HG03025 (cell line): ENCODE results near the gene GRIN2A.

ENCODE experiments used
- ATAC-seq: cut with Tn5 transposase; IDR thresholded peaks from one replicate; pipeline ENCODE4 v1.9.1; 2021; ENCODE audit warnings: mild to moderate bottlenecking, moderate library complexity; ENCODE audit not compliant: unreplicated experiment, low FRiP score

Gene GRIN2A

DNA sequence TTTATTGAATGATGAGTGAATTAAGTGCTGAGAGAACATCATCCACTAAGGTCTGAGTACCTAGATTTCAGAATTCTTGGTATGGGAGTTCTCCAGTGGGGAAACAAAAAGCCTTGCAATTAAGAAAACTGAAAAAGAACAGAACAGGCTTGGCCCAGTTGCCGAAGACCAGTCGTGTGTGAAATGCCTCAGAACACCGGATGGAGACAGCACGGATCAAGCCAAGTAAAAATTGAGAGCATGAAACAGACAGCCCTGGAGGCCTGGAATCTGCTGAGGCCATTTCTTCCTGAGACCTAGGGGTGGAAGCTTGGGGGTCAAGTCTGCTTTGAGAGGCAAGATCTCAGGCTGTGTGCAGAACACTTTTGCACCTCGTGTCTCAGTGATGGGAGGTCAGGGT is 43.3 kb downstream of the GRIN2A start:
- ATAC-seq: no peak

DNA sequence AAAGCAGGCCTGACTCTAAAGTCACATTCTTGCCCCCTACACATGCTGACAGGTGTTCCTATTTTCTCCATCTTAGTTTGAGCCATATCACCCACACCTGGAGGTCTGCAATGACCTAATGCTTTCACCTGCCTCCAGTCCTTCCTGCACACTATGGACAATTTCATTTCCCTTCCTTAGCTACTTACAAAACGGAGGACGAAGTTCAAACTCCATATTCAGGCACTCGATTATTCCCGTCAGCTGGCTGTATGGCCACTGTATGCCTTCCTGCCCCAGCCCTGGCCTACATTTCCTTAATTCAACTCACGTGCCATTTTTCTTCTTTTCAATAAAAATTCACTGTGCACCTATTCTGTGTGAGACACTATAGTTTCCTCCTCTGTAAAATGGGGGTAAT is 44.9 kb downstream of the GRIN2A start:
- ATAC-seq: no peak

DNA sequence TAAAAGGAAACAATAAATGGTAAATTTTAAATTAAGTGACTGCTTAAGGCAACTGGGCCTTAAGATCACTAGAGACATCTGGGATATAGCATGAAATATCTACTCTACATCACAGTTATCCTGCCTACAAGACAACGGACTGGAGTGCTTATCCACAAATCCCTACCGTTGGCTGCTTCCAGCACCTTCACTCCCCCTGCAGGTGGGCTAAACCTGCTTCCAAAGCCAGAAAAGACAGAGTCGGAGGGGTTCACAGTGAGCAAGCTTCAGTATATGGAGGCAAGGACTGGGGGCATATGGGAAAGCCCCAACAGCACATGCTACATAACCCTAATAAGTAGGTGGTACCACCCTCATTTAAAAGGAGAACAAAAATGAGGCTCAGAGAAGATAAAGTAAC is 45.3 kb downstream of the GRIN2A start:
- ATAC-seq: no peak

DNA sequence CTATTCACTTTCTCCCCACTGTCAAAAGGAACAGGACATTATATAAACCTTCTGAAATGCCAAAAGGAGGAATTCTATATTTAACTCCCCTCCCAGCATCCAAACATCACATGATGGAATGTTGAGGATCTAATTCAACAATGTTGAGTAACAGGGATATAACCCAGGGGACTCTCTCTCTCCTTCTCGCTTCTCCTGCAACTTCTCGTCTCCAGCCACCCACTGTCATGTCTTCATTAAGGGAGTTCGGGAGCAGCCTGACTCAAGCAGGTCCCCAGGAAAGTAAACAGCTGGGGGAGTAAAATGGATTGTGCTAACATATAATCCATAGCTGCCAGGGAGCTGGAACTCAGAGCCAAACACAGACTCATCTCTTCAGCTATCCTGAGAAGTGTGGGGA is 51.7 kb downstream of the GRIN2A start:
- no peak for ATAC-seq

DNA sequence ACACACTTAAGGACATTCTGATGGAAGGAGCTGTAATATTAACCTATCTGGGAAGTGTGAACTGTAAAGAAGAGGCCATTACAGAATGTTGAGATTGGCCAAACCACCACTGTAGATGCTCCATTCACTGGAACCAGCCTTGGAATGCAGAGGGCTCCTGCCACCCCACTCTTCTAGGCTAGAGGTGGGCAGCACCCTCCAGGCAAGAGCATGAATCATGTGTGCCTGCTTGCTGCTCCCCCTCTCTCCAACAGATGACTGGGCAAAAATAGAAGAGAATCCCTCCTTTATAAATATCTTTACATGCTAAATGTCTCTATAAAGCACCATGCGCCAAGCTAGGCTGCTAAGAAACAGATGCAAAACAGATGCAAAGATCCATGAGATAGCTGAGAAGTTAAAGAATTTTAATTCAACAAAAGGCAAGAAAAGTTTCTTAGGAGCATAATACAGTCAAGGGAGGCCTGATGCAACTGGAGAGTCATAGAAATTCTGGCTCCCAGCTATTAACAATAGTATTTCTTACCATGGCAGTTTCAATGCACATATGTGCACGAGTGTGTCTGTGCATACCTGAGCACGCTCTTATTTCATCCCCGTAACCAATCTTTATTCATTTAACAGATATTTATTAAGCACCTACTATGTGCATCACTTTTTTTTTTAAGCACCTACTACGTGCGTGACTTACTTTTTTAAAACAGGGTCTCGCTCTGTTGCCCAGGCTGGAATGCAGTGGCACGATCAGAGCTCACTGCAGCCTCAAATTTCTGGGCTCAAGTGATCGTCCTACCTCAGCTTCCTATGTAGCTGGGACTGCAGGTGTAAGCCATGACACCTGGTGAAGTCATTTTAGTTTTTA is 53.6 kb downstream of the GRIN2A start:
- ATAC-seq: no peak

DNA sequence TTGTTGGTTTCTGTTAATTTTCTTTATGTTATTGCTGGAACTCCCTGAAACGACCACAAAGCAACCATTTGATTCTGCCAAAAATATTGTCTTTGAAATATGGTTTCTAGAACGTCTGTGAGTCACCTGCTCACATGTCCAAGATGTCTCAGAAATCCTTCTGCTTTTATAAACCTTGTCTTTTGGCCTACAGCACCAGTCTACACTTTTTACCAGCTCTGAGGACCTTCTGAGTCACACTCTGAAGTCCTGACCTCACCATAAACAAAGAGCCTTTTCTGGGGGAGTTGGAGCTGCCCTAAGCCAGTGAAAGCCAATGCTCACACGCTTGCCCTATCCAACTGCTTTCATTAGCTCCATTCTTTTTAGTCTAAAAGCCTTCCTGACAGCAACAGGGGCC is 55.5 kb downstream of the GRIN2A start:
- ATAC-seq: no peak

DNA sequence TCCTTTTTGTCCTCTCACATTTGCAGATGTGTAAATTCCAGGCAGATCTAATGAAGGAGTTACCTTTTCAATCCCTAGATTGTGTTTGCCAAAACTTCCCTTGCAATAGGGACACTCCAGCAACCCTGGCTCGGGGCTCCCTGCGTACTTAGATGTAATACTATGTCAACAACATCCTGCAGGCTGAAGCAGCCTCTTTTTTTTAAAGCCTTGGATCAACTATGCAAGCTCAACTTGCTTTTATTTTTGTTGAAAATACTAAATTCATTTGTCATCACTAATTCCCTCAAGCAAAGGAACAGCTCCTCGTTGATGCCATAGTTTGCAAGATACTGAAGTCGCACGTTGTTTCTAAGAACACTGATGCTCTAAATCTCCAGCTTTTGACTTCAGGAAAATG is 59.1 kb downstream of the GRIN2A start:
- ATAC-seq: no peak

DNA sequence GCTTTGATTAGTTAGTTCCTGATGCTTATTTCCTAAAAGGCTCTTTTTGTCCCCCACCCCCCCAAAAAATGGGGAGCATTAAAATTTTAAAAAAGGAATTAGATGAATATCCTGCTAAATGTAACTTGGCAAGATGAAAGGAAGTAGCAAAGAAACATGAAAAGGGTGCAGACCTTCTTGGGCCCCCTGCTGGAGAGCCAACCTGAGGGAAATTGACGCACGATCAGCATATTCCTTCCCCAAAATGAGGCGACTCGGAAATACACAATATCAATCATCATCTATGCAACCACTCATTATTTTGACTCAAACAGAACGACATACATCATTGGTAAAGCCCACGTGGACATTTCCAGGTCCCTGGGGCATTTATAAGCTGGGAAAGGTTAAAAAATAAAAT is 59.7 kb downstream of the GRIN2A start:
- ATAC-seq: no peak

DNA sequence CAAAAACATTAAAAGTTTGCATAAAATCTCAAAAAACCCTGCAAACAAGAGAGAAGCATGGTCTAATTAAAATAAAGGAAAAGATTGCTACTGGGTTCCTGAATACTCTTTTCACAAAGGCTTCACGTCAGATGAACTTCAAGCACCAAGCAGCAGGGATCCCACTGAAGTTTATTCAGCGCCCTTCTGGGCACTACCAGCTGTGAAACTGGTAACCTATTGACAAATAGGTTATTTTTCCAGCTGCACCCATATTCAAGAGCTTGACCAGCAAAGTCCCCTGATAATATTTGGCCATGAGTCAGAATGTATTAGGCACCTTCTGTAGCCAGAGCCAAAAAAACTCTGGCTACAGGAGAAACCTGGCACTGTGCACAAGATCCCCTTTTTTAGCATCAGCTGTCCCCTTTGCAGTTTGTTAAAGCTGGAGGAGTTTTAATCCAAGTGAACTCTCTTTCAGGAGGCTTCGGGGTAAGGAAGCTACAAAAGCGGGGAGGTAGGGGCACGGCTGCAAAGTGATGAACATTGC is 60.3 kb downstream of the GRIN2A start:
- ATAC-seq: no peak

DNA sequence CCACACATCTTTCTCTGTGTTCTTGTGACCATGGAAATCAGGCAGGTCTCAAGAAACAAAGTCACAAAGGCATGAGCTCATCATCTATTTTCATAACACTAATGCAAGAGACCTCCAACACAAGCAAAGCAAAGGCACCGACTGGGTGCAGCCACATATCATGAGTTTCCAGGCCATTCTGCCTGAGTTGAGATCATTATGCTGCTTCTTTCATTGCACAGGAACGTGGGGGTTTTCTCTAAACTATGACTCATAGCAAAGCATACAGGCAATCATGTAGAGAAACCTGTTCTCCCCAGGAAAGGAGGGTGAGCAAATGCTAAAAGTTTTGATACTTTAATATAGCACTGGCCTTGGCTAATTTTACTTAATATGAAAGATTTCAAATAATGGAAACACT is 60.7 kb downstream of the GRIN2A start:
- no peak for ATAC-seq

DNA sequence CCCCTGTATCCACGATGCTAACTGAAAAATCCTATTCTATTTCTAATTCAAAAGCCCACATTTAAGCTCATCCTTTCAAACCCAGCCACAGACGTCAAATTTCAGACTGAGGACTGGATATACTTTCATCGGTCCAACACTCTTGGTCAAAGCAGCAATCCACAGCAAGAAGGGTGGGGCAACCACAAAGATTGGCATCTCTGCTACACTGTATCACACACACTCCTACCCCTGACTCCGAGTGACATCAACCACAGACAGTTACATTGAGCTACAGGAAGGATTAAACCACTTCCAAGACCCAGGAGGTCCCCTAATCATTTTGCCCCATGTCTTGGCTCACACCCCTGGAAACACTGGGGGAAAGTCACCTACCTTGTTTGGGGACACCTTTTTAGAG is 61.3 kb downstream of the GRIN2A start:
- ATAC-seq: no peak

DNA sequence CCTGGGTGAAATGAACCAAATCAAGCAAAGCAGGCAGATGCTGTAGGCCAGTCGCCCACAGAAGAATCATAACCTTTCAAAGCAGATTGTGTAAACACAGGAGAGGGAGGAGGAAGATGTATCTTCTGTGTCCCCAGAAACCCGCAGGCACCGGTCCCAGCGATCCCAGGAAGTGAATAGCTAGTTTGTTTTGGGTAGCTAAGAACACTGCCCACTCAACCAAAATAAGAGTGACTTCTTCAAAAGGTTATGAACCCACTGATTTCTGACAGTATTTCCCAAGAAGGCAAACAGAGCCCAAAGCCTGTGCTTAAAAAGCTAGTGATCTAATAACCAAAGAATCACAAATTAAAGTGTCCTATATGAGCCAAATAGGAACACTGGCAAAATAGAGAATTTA is 67.8 kb downstream of the GRIN2A start:
- no peak for ATAC-seq

DNA sequence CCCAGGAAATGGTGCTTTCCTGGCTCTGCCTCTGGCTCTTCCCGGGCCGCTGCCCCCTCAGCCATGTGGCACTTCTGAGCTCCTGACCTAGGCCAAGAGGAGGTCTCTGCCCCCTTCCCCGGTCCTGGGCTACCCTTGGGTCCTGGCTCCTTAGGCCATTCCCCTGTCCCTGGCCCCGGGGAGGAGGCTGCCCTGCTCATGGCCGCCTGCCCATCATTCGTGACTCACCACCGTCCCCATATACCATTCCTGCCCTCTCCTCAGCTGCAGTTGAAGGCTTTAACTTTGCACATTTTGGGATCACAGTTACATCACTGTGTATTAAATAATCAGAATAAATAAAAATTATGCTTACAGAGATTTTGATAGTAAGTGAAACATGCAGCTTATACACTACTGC is 69.0 kb downstream of the GRIN2A start:
- no peak for ATAC-seq

DNA sequence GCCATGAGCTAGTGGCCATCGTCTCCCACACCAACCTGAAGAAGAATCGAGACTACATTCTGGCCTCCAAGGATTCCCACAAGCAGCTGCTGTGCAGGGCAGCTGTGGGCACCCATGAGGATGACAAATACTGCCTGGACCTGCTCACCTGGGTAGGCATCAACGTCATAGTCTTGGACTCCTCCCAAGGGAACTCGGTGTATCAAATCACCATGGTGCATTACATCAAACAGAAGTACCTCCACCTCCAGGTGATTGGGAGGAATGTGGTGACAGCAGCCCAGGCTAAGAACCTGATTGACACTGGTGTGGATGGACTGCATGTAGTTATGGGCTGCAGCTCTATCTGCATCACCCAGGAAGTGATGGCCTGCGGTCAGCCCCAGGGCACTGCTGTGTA is 70.2 kb downstream of the GRIN2A start:
- no peak for ATAC-seq

DNA sequence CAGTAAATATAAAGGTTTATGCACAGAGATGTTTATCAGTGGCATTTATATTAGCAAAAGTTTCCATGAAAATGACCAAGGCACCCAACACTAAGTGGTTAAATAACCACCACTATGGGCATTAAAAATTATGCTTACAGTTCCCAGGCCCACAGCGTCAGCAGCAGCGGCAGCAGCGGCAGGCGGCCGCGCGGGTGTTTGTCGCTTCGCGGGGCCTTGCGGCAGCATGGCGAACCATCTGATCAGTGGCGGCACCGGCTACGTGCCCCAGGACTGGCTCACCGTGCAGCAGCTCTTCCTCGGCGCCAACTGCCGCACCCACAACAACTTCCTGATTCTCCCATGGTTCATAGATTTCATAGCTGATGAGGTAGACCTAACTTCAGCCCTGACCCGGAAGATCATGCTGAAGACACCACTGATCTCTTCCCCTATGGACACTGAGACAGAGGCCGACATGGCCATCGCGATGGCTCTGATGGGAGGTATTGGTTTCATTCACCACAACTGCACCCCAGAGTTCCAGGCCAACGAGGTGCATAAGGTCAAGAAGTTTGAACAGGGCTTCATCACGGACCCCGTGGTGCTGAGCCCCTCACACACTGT is 71.0 kb downstream of the GRIN2A start:
- ATAC-seq: no peak

DNA sequence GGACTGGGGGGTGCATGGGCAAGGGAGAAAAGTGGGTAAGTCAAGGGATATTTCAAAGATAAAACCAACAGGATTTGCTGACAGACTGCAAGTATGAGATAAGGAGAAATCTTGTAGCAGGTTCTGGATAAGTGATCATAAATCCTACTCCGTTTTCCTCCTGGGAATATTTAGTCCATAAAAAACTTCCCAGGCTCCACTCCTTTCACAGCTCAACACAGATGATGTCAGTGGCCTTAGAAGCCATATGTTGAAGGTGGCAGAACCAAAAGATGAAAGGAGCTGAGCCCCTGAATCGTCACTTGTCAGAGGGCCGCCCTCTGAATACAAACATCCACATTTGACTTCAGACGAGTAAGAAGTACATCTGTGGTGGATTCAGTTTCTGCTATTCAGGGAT is 71.7 kb downstream of the GRIN2A start:
- no peak for ATAC-seq

DNA sequence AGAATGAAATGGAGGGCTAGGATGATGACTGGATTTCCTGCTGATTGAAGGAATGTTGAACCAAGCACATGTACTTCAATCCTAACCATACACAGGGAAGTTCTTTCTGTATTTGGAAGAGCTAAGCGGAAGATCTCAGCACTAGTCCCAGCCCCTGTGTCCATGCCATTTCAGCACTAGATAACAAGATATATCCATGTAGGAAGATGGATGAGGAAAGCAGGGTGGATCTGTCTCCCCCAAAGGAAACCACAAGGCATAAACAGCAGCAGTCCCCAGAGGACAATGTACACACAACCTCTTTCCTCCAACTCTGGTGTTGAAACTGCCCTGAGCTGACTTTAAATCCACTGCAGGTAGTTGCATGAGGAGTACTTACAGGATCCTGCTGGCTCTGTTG is 75.1 kb downstream of the GRIN2A start:
- no peak for ATAC-seq

DNA sequence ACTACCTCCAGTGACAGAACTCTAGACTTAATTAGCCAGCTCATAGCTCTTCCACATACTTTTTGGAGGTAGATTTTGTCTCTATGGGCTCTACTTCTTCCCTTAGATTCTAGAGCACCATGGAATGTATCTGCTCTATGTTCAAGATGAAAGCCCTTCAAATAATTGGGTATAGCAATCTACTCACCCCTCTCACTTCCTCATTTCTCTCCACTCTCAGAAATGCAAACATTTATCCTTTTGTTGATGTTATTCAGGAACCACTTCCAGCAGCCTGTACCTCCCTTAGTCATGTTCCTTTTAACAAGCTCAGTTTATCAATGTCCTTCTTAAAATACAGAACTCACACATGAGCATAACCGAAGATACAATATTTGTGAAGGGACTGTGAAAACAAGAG is 78.5 kb downstream of the GRIN2A start:
- no peak for ATAC-seq

DNA sequence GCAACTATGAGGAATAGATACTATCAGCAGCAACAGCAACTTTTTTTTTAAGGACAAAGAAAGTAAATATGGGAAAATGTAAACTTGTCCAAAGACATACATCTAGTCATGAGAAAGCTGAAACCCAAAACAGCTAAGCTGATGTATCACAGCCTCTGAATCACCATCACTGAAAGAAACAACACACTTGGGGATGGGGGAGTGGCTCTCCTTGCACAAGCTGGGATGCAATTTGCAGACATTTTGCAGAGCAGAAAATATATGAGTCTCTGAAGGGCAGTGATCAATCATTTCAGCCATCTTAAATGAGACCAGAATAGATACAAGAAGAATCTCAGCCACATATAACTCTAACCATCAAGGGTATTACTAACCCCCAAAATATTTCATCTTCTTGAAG is 79.1 kb downstream of the GRIN2A start:
- no peak for ATAC-seq

DNA sequence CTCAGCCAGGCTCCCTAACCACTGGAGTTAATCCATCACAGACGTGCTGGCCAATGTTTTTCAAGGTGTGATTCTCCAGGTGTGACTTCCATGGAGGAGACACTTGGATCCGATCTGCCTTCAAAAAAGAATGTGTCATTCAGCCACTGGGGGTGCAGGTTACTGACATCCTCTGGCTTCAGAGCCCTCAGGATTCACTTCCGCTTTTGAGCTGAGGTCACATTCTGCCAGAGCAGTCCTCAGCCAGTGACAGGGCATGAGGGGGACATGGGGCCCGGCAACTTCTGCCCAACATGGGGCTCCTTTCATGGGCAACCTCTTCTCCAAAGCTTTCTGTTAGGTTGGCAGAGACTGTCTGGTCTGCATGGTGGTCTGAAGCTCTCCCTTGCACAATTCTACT is 81.4 kb downstream of the GRIN2A start:
- no peak for ATAC-seq

DNA sequence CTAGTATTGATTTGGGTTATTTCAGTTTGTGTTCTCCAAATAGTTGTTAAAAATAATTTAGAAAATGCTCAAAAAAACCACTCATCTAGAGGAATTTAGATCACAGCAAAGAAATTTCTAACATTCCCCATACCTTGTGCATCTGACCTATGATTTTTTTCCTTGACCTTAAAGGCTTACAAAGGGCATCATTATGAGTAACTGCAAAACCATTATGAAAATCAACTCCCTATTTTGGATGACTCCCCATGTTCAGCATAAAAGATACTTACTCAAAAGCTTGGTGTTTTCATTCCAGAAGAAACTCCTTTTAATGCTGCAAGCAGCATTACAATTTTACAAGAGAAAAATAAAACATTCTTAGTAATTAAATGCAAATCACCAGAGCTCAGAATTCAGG is 83.2 kb downstream of the GRIN2A start:
- ATAC-seq: no peak

DNA sequence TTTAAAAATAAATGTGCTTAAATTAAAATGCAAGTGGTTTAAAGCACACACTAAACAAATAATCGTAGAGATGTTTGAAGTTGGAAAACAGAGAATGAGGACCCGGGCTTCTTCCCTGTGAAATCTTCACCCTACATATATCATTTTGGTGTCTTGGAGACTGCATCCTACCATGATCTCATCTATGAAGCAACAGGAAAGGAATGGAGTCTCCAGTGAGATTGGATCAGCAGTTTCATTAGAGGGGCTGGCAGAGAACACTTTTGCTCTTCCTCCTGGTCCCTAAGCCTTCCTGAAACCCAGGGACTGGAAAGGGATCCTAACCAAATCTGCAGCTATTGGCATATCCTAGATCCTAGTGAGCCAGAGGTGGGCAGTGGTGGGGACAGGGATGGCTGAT is 85.0 kb downstream of the GRIN2A start:
- no peak for ATAC-seq
